ENCODE measurements around the gene PRUNE2.

The PRUNE2 gene

GRCh38 chr9:76573905-76574760, 331.8 kb downstream of the PRUNE2 start:
- no peak for DNase-seq

- no peak for DNase-seq
These were observed 332.5 kb downstream of the PRUNE2 start for GRCh38 chr9:76573408-76573807.

GRCh38 chr9:76572151-76572550, 333.8 kb downstream of the PRUNE2 start:
- no peak for DNase-seq

- DNase-seq, result no peak
These were observed 334.2 kb downstream of the PRUNE2 start for GRCh38 chr9:76571743-76572146.

- DNase-seq, result no peak
These were observed 334.6 kb downstream of the PRUNE2 start for GRCh38 chr9:76571288-76571687.

GRCh38 chr9:76570826-76571225, 335.1 kb downstream of the PRUNE2 start:
- DNase-seq, result no peak

- no peak for DNase-seq
These were observed 338.8 kb downstream of the PRUNE2 start for GRCh38 chr9:76567086-76567485.

GRCh38 chr9:76564297-76564696, 341.6 kb downstream of the PRUNE2 start:
- DNase-seq, result no peak

GRCh38 chr9:76562511-76562911, 343.4 kb downstream of the PRUNE2 start:
- no peak for DNase-seq

GRCh38 chr9:76561900-76562299, 344.0 kb downstream of the PRUNE2 start:
- DNase-seq, result no peak
